HG02840 (cell line): Measurements from ENCODE around the gene DENND6A.
"Not testable (repeated sequence)": the region's sequence is repeated elsewhere in the genome, so short reads cannot be mapped to it uniquely, and the experiment has no call there.

Experiments
- ATAC-seq: cut with Tn5 transposase; IDR thresholded peaks from one replicate; pipeline ENCODE4 v1.9.1; 2021; ENCODE audit warnings: mild to moderate bottlenecking, moderate library complexity, moderate number of reproducible peaks; ENCODE audit not compliant: unreplicated experiment, low FRiP score

Gene DENND6A

GRCh38 chr3:57646723-57647122, 46.2 kb downstream of the DENND6A start:
- no peak for ATAC-seq

GRCh38 chr3:57644740-57645139, 48.1 kb downstream of the DENND6A start:
- no peak for ATAC-seq

GRCh38 chr3:57637391-57637790, 55.5 kb downstream of the DENND6A start:
- ATAC-seq, result no peak

- not testable (repeated sequence) for ATAC-seq
Measured at GRCh38 chr3:57634259-57634658, 58.6 kb downstream of the DENND6A start.

- ATAC-seq, result no peak
Measured at GRCh38 chr3:57627976-57628375, 64.9 kb downstream of the DENND6A start.

GRCh38 chr3:57624801-57625200, 68.1 kb downstream of the DENND6A start:
- ATAC-seq, result no peak

DNA sequence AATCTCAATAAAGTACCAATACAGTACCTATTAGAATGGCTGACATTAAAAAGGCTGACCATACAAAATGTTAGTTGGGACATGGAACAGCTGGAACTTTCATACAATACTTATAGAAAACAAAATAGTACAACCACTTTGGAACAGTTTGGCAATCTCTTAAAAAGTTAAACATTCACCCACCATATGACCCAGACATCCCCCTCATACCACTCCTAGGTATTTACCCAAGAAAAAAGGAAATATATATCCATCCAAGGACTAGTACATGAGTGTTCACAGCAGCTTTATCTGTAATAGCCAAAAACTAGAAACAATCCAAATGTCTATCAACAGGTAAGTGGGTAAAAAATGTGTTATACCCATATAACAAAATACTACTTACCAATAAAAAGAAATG, 70.5 kb downstream of the DENND6A start:
- ATAC-seq, result no peak

GRCh38 chr3:57617739-57618138, 75.1 kb downstream of the DENND6A start:
- ATAC-seq, result no peak

DNA sequence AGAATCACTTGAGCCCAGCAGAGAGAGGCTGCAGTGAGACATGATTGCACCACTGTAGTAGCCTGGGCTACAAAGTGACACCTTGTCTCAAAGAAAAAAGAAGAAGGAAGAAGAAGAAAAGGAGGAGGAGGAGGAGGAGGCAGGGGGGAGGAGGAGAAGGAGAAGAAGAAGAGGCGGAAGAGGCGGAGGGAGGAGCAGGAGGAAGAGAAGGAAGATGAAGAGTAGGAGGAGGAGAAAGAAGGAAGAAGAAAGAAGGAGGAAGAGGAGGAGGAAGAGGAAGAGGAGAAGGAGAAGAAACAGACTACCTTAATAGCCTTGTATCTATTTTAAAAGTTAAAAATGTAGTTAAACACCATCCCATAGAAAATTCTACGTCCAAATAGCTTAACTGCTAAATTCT, 76.6 kb downstream of the DENND6A start:
- no peak for ATAC-seq

DNA sequence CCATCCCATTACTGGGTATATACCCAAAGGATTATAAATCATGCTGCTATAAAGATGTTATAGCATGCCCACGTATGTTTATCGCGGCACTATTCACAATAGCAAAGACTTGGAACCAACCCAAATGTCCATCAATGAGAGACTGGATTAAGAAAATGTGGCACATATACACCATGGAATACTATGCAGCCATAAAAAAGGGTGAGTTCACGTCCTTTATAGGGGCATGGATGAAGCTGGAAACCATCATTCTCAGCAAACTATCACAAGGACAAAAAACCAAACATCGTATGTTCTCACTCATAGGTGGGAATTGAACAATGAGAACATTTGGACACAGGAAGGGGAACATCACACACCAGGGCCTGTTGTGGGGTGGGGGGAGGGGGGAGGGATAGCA, 81.0 kb downstream of the DENND6A start:
- ATAC-seq, result not testable (repeated sequence)

GRCh38 chr3:57605683-57606082, 87.2 kb downstream of the DENND6A start:
- ATAC-seq, result no peak

- ATAC-seq, result no peak
Measured at GRCh38 chr3:57604971-57605370, 87.9 kb downstream of the DENND6A start.

DNA sequence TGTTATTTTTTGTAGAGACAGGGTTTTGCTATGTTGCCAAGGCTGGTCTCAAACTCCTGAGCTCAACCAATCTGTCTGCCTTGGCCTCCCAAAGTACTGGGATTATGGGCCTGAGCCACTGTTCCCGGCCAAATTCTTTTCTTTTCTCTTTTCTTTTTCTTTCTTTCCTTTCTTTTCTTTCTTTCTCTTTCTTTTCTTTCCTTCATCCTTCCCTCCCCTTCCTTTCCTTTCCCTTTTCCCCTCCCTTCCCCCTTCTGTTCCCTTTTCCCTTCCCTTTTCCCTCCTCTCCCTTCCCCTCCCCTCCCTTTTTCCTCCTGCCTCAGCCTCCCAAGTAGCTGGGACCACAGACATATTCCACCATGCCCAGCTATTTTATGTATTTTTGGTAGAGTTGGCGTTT, 92.7 kb downstream of the DENND6A start:
- no peak for ATAC-seq

GRCh38 chr3:57598765-57599360, 94.0 kb downstream of the DENND6A start:
- no peak for ATAC-seq

DNA sequence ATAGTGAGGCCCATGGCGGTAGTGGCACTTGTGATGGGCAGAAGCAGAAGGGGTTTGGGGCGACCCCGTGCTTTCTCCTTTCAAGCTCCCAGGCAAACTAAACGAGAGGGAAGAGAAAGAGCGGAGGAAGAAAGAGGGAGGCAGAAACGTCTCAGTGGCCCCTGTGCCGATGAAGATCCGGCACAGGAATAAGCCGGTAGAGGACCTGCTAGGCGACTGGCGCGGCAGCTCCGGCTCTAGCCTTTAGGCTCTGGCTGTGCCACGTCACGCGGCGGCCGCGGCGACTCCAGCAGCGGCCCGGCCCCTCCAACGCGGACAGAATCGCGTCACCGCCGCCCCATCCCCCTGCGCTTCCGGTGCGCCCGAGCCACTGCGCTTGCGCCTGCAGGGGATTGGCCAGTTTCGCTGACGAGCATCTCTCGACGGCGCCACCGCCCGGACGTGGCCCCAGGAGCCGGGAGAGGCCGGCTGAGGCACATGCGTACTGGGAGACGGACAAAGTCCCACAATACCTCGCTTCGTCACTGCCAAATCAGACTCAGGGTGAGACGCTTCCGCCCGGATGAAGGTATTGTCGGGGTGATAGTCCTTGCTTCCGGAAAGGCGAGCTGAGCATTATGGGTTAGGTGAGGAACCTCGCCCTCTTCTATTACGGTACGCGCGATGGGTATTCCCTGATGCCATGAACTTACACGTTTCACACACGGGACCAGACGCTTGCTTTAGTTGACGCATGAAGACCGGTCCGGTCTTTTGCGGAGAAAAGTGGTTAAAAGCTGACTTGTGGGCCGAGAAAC, 95.6 kb downstream of the DENND6A start, which contains the start of gene ARF4:
TSS of gene ARF4 (minus strand) at position 218 of the 797 bp plus-strand sequence. CDS start at position 14, 204 bp downstream.
- ATAC-seq, result peak; percentile 98

DNA sequence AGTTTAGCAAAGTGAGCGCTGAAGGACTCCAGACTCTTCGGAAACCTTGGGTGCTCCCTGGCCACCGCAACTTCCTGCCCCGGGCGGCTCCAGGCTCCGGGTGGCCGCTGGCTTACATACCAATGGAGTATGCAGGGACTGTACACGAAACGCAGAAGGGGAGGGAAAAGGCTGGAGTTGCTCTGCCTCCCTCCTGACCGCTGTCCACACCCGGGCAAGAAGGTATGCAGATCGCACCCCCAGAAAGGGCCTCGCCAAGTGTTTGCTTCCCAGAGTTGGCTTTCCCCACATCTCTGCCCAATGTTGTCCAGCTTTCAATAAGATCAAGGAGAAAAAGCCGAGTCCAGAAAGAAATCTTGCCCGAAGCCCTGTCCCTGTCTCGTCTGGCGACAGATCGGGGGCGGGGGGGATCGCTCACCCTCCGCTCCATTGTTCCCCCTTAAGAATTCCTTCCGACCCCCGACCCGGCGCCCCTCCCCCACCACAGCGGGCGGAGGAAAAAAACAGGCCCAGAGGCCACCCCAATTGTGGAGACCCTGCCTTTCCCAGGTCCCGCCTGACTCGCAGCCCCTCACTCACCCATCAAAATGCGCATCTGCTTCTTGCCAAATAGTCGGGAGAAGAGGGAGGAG, 96.3 kb downstream of the DENND6A start:
- no peak for ATAC-seq

DNA sequence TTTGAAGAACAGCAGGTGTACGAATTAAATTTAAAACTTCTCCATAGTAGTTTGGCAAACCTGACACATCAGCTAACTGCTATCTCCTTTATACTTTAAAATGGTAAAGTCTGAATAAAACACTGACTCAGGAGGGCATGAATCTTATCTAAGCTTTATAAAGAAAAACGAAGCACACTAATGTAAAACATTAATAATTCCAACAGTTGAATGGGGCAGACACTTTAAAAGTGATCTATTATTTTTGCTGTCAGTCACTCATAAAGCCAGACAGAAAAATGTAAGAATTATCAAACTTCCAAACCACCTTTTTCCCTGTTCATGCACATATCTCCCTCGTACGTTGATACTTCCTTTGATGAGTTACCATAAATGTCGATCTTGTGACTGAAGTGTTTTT, 98.3 kb downstream of the DENND6A start:
- no peak for ATAC-seq

GRCh38 chr3:57594144-57594543, 98.7 kb downstream of the DENND6A start:
- ATAC-seq, result no peak

DNA sequence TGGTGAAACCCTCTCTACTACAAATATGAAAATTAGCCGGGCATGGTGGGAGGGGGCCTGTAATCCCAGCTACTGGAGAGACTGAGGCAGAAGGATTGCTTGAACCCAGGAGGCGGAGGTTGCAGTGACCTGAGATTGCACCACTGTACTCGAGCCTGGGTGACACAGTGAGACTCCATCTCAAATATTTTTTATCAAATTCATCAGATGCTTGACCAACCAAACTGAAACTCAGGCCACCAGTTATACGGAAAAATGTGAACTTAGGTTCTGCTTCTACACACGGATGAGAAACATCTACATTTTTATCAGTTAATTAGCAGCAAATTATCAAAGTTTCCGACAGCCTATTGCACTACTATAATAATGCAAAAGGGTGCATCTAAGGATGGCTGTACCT, 100.6 kb downstream of the DENND6A start:
- ATAC-seq, result no peak

GRCh38 chr3:57587905-57588304, 105.0 kb downstream of the DENND6A start:
- no peak for ATAC-seq

DNA sequence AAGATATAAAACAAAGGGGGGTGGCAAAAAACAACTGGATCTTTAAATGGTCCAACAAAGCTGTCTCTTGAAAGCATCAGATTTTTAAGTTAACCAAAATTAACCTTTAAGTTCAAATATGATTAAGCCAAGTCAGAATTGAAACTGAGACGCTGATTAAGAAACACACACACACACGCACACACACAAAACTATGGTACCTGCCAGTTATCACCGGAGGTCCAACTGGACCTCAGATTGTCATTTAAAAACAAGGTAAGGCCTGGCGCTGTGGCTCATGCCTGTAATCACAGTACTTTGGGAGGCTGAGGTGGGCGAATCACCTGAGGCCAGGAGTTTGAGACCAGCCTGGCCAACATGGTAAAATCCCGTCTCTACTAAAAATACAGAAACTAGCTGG, 106.1 kb downstream of the DENND6A start:
- ATAC-seq, result no peak

DNA sequence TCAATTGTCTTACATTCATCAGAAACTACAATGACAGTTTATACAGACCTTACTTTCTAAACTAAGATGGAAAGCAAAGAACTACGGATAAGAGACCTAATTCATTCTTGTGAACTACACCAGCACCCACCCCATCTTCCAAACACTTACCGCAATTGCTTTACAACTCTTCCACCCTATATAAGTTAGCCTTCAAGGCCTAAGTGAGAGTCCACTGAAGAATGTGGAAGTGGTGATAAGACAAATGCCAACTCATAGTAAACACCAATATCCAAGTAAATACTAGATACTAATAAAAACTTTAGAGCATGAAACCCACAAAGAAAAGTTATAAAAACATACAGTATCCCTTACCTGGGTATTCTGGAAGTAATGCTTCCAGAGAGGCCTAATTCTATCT, 109.3 kb downstream of the DENND6A start:
- no peak for ATAC-seq
